ENCODE results near the gene NRP1.

The NRP1 gene

GRCh38 chr10:33288127-33288526 is 46.3 kb downstream of the NRP1 start:
- no peak overlapping the region for H3K27ac ChIP-seq (ENCODE audit: low read length)
- H3K36me3 ChIP-seq (ENCODE audit: control insufficient read depth in 1 of 2, insufficient read depth in 2 of 2, low read length in 2 of 2), result peaks cover 0 to 2% of the 10 kb centered on the region in 2 donors
- H3K9me3 ChIP-seq (ENCODE audit: control insufficient read depth in 1 of 2, low read length in 2 of 2), result no peaks in the 10 kb centered on the region
- H3K27me3 ChIP-seq (ENCODE audit: low read depth, low read length), result no peaks in the 10 kb centered on the region
- peaks cover 19 to 52% of the 10 kb centered on the region in 2 donors for H3K4me1 ChIP-seq (ENCODE audit: control insufficient read depth in 1 of 2, insufficient read depth in 2 of 2, low read length in 2 of 2)
- H3K4me3 ChIP-seq (ENCODE audit: low read depth in 1 of 2, low read length in 2 of 2), result no peak overlapping the region

GRCh38 chr10:33287112-33287511 is 47.4 kb downstream of the NRP1 start:
- Histone ChIP-seq H3K4me3 (ENCODE audit: low read depth in 1 of 2, low read length in 2 of 2) (no peak overlapping the region), H3K27me3 (ENCODE audit: low read depth, low read length) (no peaks in the 10 kb centered on the region), H3K27ac (ENCODE audit: low read length) (no peak overlapping the region), H3K9me3 (ENCODE audit: control insufficient read depth in 1 of 2, low read length in 2 of 2) (no peaks in the 10 kb centered on the region), H3K4me1 (ENCODE audit: control insufficient read depth in 1 of 2, insufficient read depth in 2 of 2, low read length in 2 of 2) (peaks cover 19 to 49% of the 10 kb centered on the region in 2 donors), H3K36me3 (ENCODE audit: control insufficient read depth in 1 of 2, insufficient read depth in 2 of 2, low read length in 2 of 2) (peaks cover 0 to 2% of the 10 kb centered on the region in 2 donors)

GRCh38 chr10:33286157-33286934 is 48.1 kb downstream of the NRP1 start:
- Histone ChIP-seq H3K27ac (ENCODE audit: low read length) (no peak overlapping the region), H3K27me3 (ENCODE audit: low read depth, low read length) (no peaks in the 10 kb centered on the region), H3K4me3 (ENCODE audit: low read depth in 1 of 2, low read length in 2 of 2) (no peak overlapping the region), H3K36me3 (ENCODE audit: control insufficient read depth in 1 of 2, insufficient read depth in 2 of 2, low read length in 2 of 2) (no peaks in the 10 kb centered on the region), H3K4me1 (ENCODE audit: control insufficient read depth in 1 of 2, insufficient read depth in 2 of 2, low read length in 2 of 2) (peaks cover 19 to 42% of the 10 kb centered on the region in 2 donors), H3K9me3 (ENCODE audit: control insufficient read depth in 1 of 2, low read length in 2 of 2) (no peaks in the 10 kb centered on the region)

- Histone ChIP-seq H3K4me1 (ENCODE audit: control insufficient read depth in 1 of 2, insufficient read depth in 2 of 2, low read length in 2 of 2) (peaks cover 13 to 48% of the 10 kb centered on the region in 2 donors), H3K9me3 (ENCODE audit: control insufficient read depth in 1 of 2, low read length in 2 of 2) (no peaks in the 10 kb centered on the region), H3K27me3 (ENCODE audit: low read depth, low read length) (no peaks in the 10 kb centered on the region), H3K27ac (ENCODE audit: low read length) (peak overlapping the region; percentile 27), H3K4me3 (ENCODE audit: low read depth in 1 of 2, low read length in 2 of 2) (no peak overlapping the region), H3K36me3 (ENCODE audit: control insufficient read depth in 1 of 2, insufficient read depth in 2 of 2, low read length in 2 of 2) (no peaks in the 10 kb centered on the region)
These were observed 49.5 kb downstream of the NRP1 start for GRCh38 chr10:33284945-33285344.

- Histone ChIP-seq H3K36me3 (ENCODE audit: control insufficient read depth in 1 of 2, insufficient read depth in 2 of 2, low read length in 2 of 2) (no peaks in the 10 kb centered on the region), H3K4me3 (ENCODE audit: low read depth in 1 of 2, low read length in 2 of 2) (no peak overlapping the region), H3K27me3 (ENCODE audit: low read depth, low read length) (no peaks in the 10 kb centered on the region), H3K9me3 (ENCODE audit: control insufficient read depth in 1 of 2, low read length in 2 of 2) (no peaks in the 10 kb centered on the region), H3K27ac (ENCODE audit: low read length) (no peak overlapping the region), H3K4me1 (ENCODE audit: control insufficient read depth in 1 of 2, insufficient read depth in 2 of 2, low read length in 2 of 2) (peaks cover 5 to 33% of the 10 kb centered on the region in 2 donors)
These were observed 54.5 kb downstream of the NRP1 start for GRCh38 chr10:33279811-33280602.

- Histone ChIP-seq H3K9me3 (ENCODE audit: control insufficient read depth in 1 of 2, low read length in 2 of 2) (no peaks in the 10 kb centered on the region), H3K36me3 (ENCODE audit: control insufficient read depth in 1 of 2, insufficient read depth in 2 of 2, low read length in 2 of 2) (no peaks in the 10 kb centered on the region), H3K27me3 (ENCODE audit: low read depth, low read length) (no peaks in the 10 kb centered on the region), H3K27ac (ENCODE audit: low read length) (no peak overlapping the region), H3K4me1 (ENCODE audit: control insufficient read depth in 1 of 2, insufficient read depth in 2 of 2, low read length in 2 of 2) (peaks cover 5 to 35% of the 10 kb centered on the region in 2 donors), H3K4me3 (ENCODE audit: low read depth in 1 of 2, low read length in 2 of 2) (no peak overlapping the region)
These were observed 55.2 kb downstream of the NRP1 start for GRCh38 chr10:33279276-33279675.

GRCh38 chr10:33278198-33278597 is 56.3 kb downstream of the NRP1 start:
- peaks cover 5 to 46% of the 10 kb centered on the region in 2 donors for H3K4me1 ChIP-seq (ENCODE audit: control insufficient read depth in 1 of 2, insufficient read depth in 2 of 2, low read length in 2 of 2)
- no peaks in the 10 kb centered on the region for H3K9me3 ChIP-seq (ENCODE audit: control insufficient read depth in 1 of 2, low read length in 2 of 2)
- H3K27me3 ChIP-seq (ENCODE audit: low read depth, low read length), result no peaks in the 10 kb centered on the region
- H3K27ac ChIP-seq (ENCODE audit: low read length), result no peak overlapping the region
- no peak overlapping the region for H3K4me3 ChIP-seq (ENCODE audit: low read depth in 1 of 2, low read length in 2 of 2)
- H3K36me3 ChIP-seq (ENCODE audit: control insufficient read depth in 1 of 2, insufficient read depth in 2 of 2, low read length in 2 of 2), result no peaks in the 10 kb centered on the region

GRCh38 chr10:33277135-33277536 is 57.3 kb downstream of the NRP1 start:
- Histone ChIP-seq H3K4me3 (ENCODE audit: low read depth in 1 of 2, low read length in 2 of 2) (no peak overlapping the region), H3K4me1 (ENCODE audit: control insufficient read depth in 1 of 2, insufficient read depth in 2 of 2, low read length in 2 of 2) (peaks cover 12 to 55% of the 10 kb centered on the region in 2 donors), H3K27me3 (ENCODE audit: low read depth, low read length) (no peaks in the 10 kb centered on the region), H3K9me3 (ENCODE audit: control insufficient read depth in 1 of 2, low read length in 2 of 2) (no peaks in the 10 kb centered on the region), H3K36me3 (ENCODE audit: control insufficient read depth in 1 of 2, insufficient read depth in 2 of 2, low read length in 2 of 2) (no peaks in the 10 kb centered on the region), H3K27ac (ENCODE audit: low read length) (no peak overlapping the region)

GRCh38 chr10:33276282-33276923 is 58.1 kb downstream of the NRP1 start:
- Histone ChIP-seq H3K4me3 (ENCODE audit: low read depth in 1 of 2, low read length in 2 of 2) (no peak overlapping the region), H3K27ac (ENCODE audit: low read length) (no peak overlapping the region), H3K4me1 (ENCODE audit: control insufficient read depth in 1 of 2, insufficient read depth in 2 of 2, low read length in 2 of 2) (peaks cover 19 to 62% of the 10 kb centered on the region in 2 donors), H3K27me3 (ENCODE audit: low read depth, low read length) (no peaks in the 10 kb centered on the region), H3K9me3 (ENCODE audit: control insufficient read depth in 1 of 2, low read length in 2 of 2) (no peaks in the 10 kb centered on the region), H3K36me3 (ENCODE audit: control insufficient read depth in 1 of 2, insufficient read depth in 2 of 2, low read length in 2 of 2) (no peaks in the 10 kb centered on the region)

- Histone ChIP-seq H3K4me3 (ENCODE audit: low read depth in 1 of 2, low read length in 2 of 2) (no peak overlapping the region), H3K27me3 (ENCODE audit: low read depth, low read length) (no peaks in the 10 kb centered on the region), H3K36me3 (ENCODE audit: control insufficient read depth in 1 of 2, insufficient read depth in 2 of 2, low read length in 2 of 2) (peaks cover 3 to 5% of the 10 kb centered on the region in 2 donors), H3K4me1 (ENCODE audit: control insufficient read depth in 1 of 2, insufficient read depth in 2 of 2, low read length in 2 of 2) (peaks cover 19 to 53% of the 10 kb centered on the region in 2 donors), H3K27ac (ENCODE audit: low read length) (peak overlapping the region; percentile 72), H3K9me3 (ENCODE audit: control insufficient read depth in 1 of 2, low read length in 2 of 2) (no peaks in the 10 kb centered on the region)
These were observed 60.2 kb downstream of the NRP1 start for GRCh38 chr10:33274096-33274785.

Measured in muscle layer of duodenum (tissue), 2 donors.